ENCODE results near the gene ZNF433.

ZNF433 gene

GRCh38 chr19:12064590-12065538 is 29.4 kb upstream of the ZNF433 start, which contains the start of gene ZNF844:
Gene ZNF844 (plus strand): TSS chr19:12064731. CDS start chr19:12064874, 143 bp downstream.
- no peaks in the 10 kb centered on the region for H4K20me1 ChIP-seq (ENCODE audit: insufficient read depth)

GRCh38 chr19:12055784-12056183 is 20.3 kb upstream of the ZNF433 start:
- no peaks in the 10 kb centered on the region for H3K36me3 ChIP-seq (ENCODE audit: insufficient read depth)
- no peak overlapping the region for H3K4me3 ChIP-seq (IDR thresholded peaks at IDR 0.05; ENCODE audit: insufficient read depth, low read depth, low read length)

More at GRCh38 chr19:12064590-12065538, 29.4 kb upstream of the ZNF433 start, which contains the start of gene ZNF844:
- Histone ChIP-seq H3K27ac (no peak within 1 kb of the TSS), H3K79me2 (ENCODE audit: insufficient read depth, low read depth) (no peaks in the 10 kb centered on the region), H3K9ac (no peak within 1 kb of the TSS), H3K27me3 (ENCODE audit: insufficient read depth, low read depth) (no peaks in the 10 kb centered on the region), H3K4me2 (no peak within 1 kb of the TSS), H2AFZ (ENCODE audit: low read depth) (no peak within 1 kb of the TSS), H3K36me3 (ENCODE audit: insufficient read depth) (no peaks in the 10 kb centered on the region), H3K4me3 (IDR thresholded peaks at IDR 0.05; ENCODE audit: insufficient read depth, low read depth, low read length) (no peak within 1 kb of the TSS), H3K4me1 (ENCODE audit: low read depth, poor library complexity, severe bottlenecking) (no peaks in the 10 kb centered on the region)
- no peak for TF ChIP-seq CTCF (conservative IDR thresholded peaks at IDR 0.05; ENCODE audit: low read depth, low read length)

GRCh38 chr19:12052497-12053169 is 17.2 kb upstream of the ZNF433 start, which contains the start of gene ZNF878:
Gene ZNF878 (minus strand): TSS chr19:12052961. CDS start chr19:12052801, 160 bp downstream.
- Histone ChIP-seq H3K4me1 (ENCODE audit: low read depth, poor library complexity, severe bottlenecking) (no peaks in the 10 kb centered on the region), H3K4me3 (IDR thresholded peaks at IDR 0.05; ENCODE audit: insufficient read depth, low read depth, low read length) (no peak within 1 kb of the TSS), H3K36me3 (ENCODE audit: insufficient read depth) (no peaks in the 10 kb centered on the region), H3K9ac (no peak within 1 kb of the TSS), H3K27me3 (ENCODE audit: insufficient read depth, low read depth) (no peaks in the 10 kb centered on the region), H3K27ac (no peak within 1 kb of the TSS), H3K79me2 (ENCODE audit: insufficient read depth, low read depth) (no peaks in the 10 kb centered on the region), H4K20me1 (ENCODE audit: insufficient read depth) (no peaks in the 10 kb centered on the region), H3K4me2 (no peak within 1 kb of the TSS), H2AFZ (ENCODE audit: low read depth) (no peak within 1 kb of the TSS)
- no peak for TF ChIP-seq CTCF (conservative IDR thresholded peaks at IDR 0.05; ENCODE audit: low read depth, low read length)

More at GRCh38 chr19:12055784-12056183, 20.3 kb upstream of the ZNF433 start:
- Histone ChIP-seq H3K27me3 (ENCODE audit: insufficient read depth, low read depth) (no peaks in the 10 kb centered on the region), H3K4me2 (no peak overlapping the region), H4K20me1 (ENCODE audit: insufficient read depth) (no peaks in the 10 kb centered on the region), H3K27ac (no peak overlapping the region), H3K79me2 (ENCODE audit: insufficient read depth, low read depth) (no peaks in the 10 kb centered on the region), H3K4me1 (ENCODE audit: low read depth, poor library complexity, severe bottlenecking) (no peaks in the 10 kb centered on the region), H2AFZ (ENCODE audit: low read depth) (no peak overlapping the region), H3K9ac (no peak overlapping the region)
- TF ChIP-seq CTCF (conservative IDR thresholded peaks at IDR 0.05; ENCODE audit: low read depth, low read length) = no peak

GRCh38 chr19:12052091-12052496 is 16.6 kb upstream of the ZNF433 start:
- H3K9ac ChIP-seq = no peak overlapping the region
- H3K4me1 ChIP-seq (ENCODE audit: low read depth, poor library complexity, severe bottlenecking) = no peaks in the 10 kb centered on the region
- H3K4me2 ChIP-seq = no peak overlapping the region
- H3K27ac ChIP-seq = no peak overlapping the region
- H3K27me3 ChIP-seq (ENCODE audit: insufficient read depth, low read depth) = no peaks in the 10 kb centered on the region
- no peaks in the 10 kb centered on the region for H4K20me1 ChIP-seq (ENCODE audit: insufficient read depth)
- H3K36me3 ChIP-seq (ENCODE audit: insufficient read depth) = no peaks in the 10 kb centered on the region
- no peaks in the 10 kb centered on the region for H3K79me2 ChIP-seq (ENCODE audit: insufficient read depth, low read depth)
- H3K4me3 ChIP-seq (IDR thresholded peaks at IDR 0.05; ENCODE audit: insufficient read depth, low read depth, low read length) = no peak overlapping the region
- no peak overlapping the region for H2AFZ ChIP-seq (ENCODE audit: low read depth)
- TF ChIP-seq CTCF (conservative IDR thresholded peaks at IDR 0.05; ENCODE audit: low read depth, low read length) = no peak

Measured in KMS-11 (cell line).